GM18909 (cell line): ENCODE measurements around the gene DDAH1.

Experiments
- ATAC-seq: cut with Tn5 transposase; IDR thresholded peaks from one replicate; pipeline ENCODE4 v1.9.1; 2021; ENCODE audit warnings: mild to moderate bottlenecking; ENCODE audit not compliant: unreplicated experiment, poor library complexity

The DDAH1 gene

GRCh38 chr1:85447006-85447943 is 17.7 kb downstream of the DDAH1 start:
- ATAC-seq: no peak

GRCh38 chr1:85445906-85446305 is 19.1 kb downstream of the DDAH1 start:
- ATAC-seq: no peak

GRCh38 chr1:85444381-85444780 is 20.6 kb downstream of the DDAH1 start:
- ATAC-seq: no peak

- no peak for ATAC-seq
Observed at GRCh38 chr1:85440612-85441011, 24.3 kb downstream of the DDAH1 start.

GRCh38 chr1:85438353-85438752 is 26.6 kb downstream of the DDAH1 start:
- no peak for ATAC-seq

DNA sequence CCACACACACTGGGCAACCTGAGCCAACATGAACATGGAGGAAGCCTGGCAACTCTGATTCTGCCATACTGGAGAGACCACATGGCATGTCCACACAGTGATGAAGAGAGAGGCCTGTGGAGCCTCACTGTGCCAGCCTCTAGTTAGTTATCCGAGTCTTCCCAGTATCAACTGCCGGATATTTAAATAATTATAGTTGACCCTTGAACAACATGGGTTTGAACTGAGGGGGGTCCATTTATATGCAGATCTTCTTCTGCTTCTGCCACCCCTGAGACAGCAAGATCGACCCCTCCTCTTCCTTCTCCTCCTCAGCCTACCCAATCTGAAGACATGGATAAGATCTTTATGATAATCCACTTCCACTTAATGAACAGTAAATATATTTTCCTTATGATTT is 27.8 kb downstream of the DDAH1 start:
- ATAC-seq: no peak

DNA sequence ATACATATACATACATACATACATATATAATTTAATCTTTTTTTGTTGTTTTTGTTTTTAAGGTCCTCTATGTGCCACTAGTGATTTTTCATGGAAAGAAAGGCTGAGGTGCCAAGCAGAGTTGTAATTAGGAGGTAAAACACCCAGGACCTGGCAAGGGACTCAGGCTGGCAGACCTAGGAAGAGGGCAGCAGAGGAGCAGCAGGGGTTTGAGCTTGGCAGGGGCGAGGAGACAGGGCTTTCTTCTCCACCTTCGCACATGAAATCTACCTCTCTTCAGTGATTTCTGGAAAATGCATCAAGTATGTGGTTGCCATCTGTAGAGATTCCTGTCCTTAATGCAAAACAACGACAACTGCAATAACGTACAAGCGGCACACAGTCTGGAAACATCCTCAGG is 31.9 kb downstream of the DDAH1 start:
- ATAC-seq: no peak

GRCh38 chr1:85428471-85429089 is 36.4 kb downstream of the DDAH1 start:
- ATAC-seq: no peak

DNA sequence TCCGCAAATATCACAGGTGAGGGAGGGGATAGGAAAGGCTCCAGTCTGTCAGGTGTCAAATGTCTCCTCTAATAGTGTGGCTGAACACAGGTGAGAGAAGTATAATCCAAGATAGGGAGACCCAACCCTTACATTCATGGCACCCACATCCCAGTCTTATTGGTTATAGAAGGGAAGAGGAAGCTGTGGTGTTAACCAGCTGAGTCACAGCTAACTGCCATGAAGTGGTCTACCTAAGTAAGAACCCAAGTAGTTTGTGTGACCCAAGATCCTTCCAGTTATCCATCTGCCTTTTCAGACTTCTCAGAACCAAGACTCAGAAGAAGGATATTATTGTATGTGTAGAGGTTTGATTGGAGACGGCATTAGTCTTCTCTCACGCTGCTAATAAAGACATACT is 37.1 kb downstream of the DDAH1 start:
- no peak for ATAC-seq

GRCh38 chr1:85427331-85427730 is 37.6 kb downstream of the DDAH1 start:
- ATAC-seq: no peak

- no peak for ATAC-seq
Observed at GRCh38 chr1:85421179-85421578, 43.8 kb downstream of the DDAH1 start.

GRCh38 chr1:85420199-85420598 is 44.8 kb downstream of the DDAH1 start:
- no peak for ATAC-seq

GRCh38 chr1:85417876-85418275 is 47.1 kb downstream of the DDAH1 start:
- ATAC-seq: no peak

DNA sequence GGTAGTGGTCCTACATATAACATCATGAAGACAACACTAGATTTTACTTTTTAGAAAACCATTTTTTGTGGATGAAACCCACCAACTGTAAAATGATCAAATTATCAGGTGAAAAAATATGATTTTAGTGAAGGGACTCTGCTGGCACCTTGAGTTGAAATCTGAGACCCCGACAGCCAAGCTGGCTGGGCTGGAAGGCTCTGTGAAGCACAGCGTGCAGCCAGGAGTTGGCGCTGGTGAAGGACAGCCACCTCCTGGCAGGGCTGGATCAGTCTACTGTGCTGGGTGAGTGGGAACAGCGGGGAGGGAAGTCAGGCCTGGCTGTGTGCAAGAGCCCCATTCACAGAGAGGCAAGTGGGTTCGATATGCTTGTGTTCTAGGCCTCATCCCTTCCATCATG is 47.9 kb downstream of the DDAH1 start:
- no peak for ATAC-seq

DNA sequence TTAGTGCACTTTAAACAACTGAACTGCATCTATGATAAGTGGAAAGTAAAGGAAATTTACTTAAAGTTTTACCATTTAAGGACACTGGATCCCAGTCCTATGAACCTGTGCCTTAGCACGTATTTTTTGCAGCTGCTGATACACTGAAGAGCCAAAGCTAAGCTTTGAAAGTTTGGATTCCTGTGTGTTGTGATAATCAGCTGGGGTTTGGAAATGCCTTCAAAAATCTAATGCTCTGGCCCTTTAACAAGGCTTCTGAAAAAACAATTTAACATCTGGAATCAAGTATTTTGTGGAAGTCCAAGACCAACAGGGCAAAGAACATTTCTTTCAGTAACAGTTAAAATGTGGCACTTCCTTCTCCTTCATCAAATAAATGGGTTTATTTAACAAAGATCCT is 51.8 kb downstream of the DDAH1 start:
- no peak for ATAC-seq

GRCh38 chr1:85411567-85412305 is 53.2 kb downstream of the DDAH1 start:
- no peak for ATAC-seq

GRCh38 chr1:85409516-85409915 is 55.4 kb downstream of the DDAH1 start:
- ATAC-seq: no peak

GRCh38 chr1:85407746-85408377 is 57.1 kb downstream of the DDAH1 start:
- ATAC-seq: no peak

- ATAC-seq: no peak
Observed at GRCh38 chr1:85406887-85407533, 57.9 kb downstream of the DDAH1 start.

- no peak for ATAC-seq
Observed at GRCh38 chr1:85406081-85406480, 58.9 kb downstream of the DDAH1 start.
